ENCODE data around the gene ACOT9.
"Not testable (repeated sequence)": the region's sequence is repeated elsewhere in the genome, so short reads cannot be mapped to it uniquely, and the experiment has no call there.

The ACOT9 gene, protein sequence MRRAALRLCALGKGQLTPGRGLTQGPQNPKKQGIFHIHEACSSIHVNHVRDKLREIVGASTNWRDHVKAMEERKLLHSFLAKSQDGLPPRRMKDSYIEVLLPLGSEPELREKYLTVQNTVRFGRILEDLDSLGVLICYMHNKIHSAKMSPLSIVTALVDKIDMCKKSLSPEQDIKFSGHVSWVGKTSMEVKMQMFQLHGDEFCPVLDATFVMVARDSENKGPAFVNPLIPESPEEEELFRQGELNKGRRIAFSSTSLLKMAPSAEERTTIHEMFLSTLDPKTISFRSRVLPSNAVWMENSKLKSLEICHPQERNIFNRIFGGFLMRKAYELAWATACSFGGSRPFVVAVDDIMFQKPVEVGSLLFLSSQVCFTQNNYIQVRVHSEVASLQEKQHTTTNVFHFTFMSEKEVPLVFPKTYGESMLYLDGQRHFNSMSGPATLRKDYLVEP

DNA sequence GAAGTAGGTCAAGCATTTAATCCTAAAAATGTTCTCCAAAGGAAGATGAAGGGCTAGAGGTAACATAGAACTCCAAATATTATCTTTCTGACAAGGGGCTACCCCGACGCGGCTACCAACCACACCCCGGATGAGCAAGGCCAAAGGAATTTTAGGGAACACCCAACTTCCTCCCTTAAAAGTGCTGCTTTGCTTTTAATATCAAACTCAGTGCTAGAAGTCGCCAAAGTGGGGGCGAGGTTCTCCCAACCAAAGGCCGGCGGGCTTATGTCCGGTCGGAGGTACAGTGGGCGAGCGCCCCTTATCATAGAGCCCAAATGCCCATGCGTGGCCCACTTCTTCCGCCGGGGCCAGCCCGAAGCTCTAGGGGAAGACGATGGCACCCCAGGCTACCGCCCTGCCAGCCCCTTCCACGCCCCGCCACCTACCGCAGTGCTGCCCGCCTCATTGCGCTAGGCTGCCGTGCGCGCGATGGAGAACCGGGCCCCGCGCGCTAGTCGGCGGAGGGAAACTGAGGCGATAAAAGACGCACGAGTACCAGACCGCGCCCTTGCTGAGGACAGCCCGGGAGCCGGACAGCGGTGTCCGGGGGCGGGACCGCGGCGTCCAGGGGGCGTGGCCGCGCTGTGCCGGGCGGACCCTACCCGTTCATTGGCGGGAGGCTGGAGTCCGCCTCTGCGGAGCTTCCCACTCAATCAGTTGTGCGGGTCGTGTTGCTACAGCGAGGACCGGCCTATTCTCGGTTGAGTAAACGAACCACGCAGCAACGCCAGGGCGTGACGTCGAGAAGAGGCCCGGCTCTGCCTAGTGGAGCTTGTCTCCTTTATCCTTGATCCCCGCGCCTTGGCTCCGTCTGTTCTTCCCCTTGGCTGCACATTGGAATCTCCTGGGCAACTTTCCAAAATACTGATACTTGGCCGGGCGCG, at the start of gene ACOT9:
TSS of gene ACOT9 (minus strand) at position 580 of the 926 bp plus-strand sequence. CDS start at position 448, 132 bp downstream.
- DNase-seq, result peak; percentile 88

DNA sequence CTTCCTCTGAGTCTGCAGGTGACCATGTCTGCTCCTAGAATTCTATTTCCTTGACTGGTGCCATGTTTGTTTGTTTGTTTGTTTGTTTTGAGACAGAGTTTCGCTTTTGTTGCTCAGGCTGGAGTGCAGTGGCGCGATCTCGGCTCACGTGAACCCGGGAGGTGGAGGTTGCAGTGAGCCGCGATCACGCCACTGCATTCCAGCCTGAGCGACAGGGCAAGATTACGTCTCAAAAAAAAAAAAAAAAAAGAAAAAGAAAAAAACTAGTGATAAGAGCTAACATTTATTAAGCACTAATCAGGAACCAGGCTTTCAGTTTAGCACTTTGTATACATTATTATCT, 47.0 kb upstream of the ACOT9 start:
- DNase-seq, result no peak

DNA sequence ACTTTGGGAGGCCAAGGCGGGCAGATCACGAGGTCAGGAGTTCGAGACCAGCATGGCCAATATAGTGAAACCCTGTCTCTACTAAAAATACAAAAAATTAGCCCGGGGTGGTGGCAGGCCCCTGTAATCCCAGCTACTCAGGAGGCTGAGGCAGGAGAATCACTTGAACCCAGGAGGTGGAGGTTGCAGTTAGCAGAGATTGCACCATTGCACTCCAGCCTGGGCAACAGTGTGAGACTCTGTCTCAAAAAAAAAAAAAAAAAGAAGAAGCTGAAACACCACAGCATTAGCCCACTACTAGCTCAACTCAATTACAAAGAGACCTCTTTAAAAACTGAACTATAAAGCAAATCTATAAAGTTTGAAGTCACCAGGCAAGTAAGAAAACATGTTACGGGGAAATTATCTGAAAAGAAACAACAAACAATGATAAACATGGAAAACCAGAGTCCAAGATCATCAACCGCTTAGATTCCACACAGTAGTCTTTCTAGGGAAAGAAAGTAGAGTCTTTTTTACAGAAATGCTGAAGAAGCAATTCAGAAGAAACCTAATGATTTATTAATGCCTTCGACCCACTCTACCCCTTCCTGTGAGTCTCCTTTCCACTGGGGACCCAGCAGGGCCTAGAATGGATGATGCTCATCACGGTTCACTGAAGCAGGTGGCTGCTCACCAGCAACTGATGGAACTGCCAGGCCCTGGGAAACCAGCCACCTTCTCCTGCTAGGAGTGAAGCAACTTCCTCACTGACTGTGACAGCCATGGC, 46.5 kb upstream of the ACOT9 start:
- DNase-seq, result no peak

DNA sequence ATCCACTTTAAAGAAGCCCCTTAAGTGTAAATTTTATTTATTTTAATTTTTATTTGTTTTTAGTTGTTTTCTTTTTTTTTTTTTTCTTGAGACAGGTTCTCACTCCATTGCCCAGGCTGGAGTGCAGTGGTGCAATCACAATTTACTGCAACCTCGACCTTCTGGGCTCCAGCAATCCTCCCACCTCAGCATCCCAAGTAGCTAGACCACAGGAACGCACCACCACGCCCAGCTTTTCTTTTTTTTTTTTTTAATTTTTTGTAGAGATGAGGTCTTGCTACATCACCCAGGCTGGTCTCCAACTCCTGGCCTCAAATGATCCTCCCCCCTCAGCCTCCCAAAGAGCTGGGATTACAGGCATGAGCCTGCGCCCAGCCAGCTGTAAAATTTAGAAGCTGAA, 45.9 kb upstream of the ACOT9 start:
- DNase-seq, result no peak

DNA sequence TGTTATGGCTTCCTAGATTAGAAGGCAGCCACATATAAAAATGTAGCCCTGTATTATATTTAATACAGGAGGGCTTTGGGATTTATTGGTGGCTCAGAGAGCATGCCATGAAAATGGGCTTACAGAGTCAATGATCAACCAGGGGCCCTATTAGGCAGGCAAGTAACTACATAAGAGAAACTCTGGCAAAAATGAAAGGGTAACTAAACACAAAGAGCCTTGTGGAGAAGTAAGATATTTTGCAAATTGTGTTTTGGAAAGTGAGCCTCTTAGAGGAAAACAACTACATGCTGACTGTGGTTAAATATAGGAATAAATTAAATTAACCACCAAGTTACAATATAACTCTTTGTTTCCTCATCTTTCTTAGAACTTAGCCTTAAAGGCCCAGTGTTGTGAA, 45.4 kb upstream of the ACOT9 start:
- no peak for DNase-seq

DNA sequence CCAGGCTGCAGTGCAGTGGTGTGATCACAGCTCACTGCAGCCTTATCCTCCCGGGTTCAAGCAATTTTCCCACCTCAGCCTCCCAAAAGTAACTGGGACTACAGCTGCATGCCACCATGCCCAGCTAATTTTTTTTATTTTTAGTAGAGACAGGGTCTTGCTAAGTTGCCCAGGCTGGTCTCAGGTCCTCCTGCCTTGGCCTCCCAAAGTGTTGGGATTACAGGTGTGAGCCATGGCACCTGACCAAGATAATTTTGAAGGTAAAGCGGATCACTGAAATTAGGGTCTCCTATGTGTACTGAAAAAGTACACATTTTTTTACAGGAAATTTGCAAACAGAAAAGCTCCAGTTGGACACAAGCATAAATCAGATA, 44.7 kb upstream of the ACOT9 start:
- no peak for DNase-seq

DNA sequence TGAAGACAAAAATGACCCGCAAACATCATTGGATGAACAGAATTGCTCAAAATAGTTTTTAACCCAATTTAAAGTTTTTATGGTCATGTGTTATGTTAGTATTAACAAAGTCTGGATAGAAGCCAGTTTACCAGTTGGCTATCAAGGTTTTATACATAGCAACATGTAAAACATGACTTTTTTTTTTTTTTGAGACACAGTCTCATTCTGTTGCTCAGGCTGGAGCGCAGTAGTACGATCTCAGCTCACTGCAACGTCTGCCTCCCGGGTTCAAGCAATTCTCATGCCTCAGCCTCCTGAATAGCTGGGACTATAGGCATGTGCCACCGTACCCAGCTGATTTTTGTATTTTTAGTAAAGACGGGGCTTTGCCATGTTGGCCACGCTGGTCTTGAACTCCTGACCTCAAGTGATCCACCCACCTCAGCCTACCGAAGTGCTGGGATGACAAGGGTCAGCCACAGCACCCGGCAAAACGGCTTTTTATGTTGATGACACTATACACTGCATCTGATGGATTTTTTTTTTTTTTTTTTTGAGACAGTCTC, 43.3 kb upstream of the ACOT9 start:
- DNase-seq, result no peak

DNA sequence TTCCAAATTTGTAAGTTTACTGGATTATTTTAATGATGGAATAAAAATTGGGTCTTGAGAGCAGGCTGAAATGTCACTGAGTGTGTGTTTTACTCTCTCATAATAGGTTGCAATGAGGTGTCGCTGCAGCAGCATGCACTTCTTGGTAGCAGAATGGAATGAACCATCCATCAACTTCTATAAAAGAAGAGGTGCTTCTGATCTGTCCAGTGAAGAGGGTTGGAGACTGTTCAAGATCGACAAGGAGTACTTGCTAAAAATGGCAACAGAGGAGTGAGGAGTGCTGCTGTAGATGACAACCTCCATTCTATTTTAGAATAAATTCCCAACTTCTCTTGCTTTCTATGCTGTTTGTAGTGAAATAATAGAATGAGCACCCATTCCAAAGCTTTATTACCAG, 42.5 kb upstream of the ACOT9 start:
- no peak for DNase-seq

DNA sequence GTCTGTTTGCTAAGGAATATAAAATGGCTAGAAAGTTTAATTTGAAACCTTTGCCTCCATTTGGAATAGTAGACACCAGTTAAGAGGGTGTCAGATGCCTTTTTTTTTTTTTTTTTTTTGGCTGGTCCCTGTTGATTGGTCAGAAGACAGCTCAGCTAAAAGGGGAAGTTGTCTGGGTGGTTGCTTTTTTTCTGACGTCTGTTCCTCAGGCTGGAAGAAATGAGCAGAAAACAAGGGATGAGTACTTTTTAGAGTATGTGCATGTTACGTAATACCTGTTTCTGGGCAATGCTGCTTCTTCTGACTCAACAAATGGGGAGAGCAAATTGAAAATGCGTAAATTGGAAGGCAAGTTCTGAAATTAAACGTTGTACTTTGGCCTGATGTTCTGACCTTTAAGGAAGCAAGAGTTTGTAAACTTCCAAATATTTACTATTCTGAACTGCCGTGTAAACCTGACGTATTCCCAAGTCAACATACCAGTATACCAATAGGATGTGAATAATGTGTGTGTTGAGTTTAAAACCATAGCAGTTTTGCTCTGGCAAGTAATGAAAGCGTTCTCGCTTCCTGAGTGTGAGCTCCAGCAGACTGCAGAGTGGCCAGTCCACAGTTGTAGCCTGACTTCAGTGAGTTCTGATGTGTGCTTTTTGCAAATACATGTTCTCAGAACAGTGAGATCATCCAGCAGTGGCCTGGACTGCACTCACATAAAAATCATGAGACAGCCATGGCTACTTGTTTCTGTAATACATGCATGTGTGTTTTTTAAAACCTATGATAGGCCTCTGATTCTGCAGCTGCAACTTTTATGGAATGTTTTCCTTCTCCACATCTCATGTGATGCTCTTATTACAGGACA, 41.6 kb upstream of the ACOT9 start:
- no peak for DNase-seq

DNA sequence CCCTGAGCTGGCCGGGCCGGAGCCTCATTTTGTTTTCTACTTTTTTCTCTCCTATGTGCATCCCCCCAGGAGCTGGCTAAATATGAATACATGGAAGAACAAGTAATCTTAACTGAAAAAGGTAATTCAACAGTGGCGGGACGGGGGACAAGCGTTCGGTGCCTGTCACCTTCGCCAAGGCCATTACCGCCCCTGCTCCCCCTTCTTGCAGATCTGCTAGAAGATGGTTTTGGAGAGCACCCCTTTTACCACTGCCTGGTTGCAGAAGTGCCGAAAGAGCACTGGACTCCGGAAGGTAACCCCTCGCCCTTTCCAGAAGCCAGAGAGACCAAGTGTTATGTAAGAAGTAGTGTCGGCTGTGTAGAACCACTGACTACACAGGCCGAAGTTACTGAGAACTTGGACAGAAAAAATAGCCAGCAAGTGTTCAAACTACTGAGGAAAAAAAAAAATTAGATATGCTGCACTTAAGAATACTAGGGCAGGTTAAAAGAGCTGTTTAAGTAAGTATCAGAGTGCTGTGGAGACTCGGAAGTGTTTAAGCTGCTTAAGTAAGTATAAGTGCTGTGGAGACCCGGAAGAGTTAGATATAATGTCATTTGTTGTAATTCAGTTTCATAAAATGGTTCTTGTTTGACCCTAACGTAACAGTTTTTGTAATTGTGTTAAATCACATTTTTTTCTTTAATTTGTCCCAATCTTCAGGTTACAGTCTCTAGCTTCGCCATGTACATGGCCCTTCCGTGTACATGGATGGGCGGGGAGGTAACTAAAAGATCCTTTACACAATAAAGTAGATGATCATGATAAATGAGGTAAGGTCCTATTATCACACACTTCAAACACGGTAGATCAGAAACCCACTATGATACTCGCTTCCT, 40.8 kb upstream of the ACOT9 start:
- no peak for DNase-seq

DNA sequence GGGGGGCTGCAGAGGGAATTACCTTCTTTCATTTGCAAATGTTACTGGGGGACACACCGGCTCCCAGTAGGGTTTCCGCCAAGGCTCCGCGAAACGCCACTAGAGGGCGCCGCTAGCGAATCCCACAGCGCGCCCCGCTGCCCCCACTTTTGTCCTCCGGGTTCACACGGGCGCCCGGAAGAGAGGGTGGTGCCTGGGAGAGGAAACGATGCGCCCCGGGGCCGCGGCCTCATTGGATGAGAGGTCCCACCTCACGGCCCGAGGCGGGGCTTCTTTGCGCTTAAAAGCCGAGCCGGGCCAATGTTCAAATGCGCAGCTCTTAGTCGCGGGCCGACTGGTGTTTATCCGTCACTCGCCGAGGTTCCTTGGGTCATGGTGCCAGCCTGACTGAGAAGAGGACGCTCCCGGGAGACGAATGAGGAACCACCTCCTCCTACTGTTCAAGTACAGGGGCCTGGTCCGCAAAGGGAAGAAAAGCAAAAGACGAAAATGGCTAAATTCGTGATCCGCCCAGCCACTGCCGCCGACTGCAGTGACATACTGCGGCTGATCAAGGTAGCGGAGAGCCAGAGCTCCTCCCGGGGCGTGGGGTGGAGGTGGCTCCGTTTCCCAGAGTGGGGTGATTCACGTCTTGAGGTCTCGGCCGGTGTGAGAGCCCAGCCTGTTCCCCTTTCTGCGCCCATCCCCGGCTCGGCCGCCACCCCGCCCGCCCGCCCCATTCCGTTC, 40.0 kb upstream of the ACOT9 start, which contains the start of gene SAT1:
TSS of gene SAT1 (plus strand) at position 311 of the 726 bp plus-strand sequence. CDS start at position 490, 179 bp downstream.
- DNase-seq, result peak; percentile 93

DNA sequence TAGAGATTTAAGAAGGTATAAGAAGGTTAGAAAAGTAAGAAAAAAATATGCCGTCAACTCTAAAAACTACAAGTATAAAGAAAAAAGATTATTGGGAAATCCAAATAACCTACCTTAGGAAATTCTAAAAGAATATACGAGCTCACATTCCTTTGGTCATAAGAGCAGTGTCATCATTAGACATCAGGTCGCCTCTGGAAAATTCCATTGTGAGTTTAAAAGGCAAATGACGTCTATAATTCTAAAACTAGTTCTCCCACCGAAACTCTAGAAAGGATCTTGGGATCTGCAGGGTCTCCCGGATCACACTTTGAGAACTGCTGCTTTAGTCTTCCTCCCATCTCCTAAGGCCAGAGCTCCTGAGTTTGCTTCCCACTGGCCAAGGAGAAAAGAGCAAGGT, 39.4 kb upstream of the ACOT9 start:
- no peak for DNase-seq

DNA sequence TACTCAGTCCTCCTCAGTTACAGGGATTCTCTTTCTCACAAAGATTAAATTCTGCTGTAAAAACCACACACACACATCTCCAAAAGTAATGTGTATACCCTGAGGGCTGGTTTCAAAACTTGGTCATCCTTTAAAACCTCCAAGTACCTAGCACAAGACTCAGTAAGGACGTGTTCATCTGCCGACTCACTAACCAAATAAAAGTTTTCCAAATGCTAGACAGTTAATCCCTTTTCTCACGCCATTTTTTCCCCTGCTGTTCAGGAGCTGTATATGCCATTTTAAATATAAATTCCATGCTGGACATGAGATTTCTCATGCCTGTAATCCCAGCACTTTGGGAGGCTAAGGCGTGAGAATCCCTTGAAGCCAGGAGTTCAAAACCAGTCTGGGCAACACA, 35.9 kb upstream of the ACOT9 start:
- DNase-seq, result no peak

DNA sequence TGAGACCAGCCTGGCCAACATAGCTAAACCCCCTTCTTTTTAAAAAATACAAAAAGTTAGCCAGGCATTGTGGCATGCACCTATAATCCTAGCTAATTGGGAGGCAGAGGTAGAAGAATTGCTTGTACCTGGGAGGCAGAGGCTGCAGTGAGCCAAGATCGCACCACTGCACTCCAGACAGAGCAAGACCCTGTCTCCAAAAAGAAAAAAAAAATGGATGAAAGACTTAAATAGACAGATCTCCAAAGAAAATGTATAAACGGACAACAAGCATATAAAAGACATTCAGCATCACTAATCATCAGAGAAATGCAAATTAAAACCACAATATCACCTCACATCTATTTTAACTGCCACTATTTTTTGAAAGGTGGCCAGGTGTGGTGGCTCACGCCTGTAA, 33.3 kb upstream of the ACOT9 start:
- no peak for DNase-seq

DNA sequence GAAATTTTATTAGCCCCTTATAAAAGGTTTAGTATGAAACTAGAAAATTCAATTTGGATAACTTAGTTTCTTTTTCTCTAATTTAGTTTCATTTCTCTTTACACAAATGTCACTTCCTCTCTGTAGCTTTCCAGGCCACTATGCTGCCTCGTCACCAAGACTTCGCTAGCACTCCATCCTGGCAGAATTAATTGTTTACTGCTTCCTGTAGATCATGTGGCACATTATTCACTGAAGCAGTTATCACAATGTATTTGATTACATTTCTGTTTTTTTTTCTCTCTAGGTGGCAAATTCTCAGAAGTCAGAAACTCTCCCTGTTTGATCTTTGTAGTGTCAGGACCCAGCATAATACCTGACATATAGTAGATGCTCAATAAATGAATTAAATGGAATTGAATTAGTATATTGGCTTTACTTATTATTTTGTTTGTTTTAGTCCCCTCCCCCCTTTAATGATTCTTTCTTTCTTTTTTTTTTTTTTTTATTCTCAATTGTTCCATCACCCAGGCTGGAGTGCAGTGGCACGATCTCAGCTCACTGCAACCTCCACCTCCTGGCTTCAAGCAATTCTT, 30.6 kb upstream of the ACOT9 start:
- DNase-seq, result no peak

DNA sequence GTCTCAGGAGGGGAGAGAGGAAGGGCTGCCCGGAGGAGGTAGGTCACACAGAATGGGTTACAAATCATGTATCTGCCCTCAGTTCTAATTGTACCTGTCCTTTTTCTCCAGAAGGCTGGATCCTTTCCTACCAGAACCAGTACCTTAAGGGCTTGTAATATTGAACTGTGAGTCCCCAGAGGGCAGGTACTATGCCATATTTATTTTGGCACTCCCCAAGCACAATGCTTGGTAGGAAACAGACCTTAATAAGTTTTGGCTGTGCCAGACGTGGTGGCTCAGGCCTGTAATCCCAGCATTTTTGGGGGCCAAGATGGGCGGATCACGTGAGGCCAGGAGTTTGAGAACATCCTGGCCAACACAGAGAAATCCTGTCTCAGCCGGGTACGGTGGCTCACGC, 28.0 kb upstream of the ACOT9 start:
- not testable (repeated sequence) for DNase-seq

DNA sequence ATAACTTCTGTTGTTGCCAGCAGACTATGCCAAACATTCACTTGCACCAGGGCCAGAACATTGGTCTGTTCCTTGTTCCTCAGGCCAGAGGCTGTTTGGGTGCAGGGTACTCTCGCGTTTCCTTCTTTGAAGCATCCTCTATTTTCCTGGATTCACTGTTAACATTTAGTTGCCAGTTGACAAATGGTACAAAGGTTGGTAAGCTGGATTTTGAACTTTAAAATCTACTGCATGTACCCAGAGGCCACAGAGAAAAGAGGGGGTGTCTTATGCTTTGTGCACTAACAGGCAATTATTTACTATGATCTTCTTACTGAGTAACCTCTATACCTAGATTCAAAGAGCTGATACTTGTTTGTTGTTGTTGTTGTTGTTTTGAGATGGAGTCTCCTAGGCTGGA, 27.1 kb upstream of the ACOT9 start:
- no peak for DNase-seq

DNA sequence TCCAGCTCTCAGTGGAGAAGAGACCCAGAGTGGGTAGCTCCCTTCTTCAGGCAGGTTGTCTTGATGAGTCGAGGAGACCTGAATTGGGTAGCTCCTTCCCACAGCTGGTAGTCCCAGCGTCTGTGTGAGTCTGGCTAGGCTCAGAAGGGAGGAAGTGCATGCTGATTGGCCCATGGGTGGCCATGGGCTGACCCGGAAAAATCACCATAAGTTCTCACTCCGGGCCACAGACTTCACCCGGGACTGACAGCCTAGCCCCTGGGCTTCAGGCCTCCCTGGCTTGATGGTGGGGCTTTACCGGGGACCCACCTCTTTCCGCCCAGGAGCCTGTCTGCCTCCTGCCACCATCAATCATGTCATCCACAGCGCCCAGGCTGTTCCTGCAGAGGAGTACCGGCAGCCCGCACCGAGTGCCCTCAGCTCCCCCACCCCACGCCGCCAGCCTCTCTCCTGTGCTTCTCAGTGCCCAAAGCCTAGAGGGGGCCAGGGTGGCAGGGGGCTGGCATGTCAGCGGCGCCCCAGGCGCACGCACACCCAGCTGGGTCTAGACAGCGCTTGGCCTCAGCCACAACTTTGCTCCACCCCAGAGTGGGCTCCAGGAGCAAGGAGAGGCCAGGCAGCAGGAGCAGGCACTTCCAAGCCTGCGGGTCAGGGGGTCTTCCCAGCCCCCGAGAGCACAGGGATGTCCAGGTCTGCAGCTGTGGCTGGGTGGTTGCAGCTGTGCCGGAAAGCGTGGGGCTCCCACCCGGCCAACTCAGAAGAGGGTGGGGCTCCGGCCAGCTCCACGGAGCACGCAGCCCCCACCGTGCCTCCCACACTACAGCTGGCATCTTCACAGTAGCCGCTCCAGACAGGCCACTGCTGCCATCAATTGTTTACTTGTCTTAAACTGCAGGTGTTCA, 23.8 kb upstream of the ACOT9 start:
- DNase-seq, result no peak

DNA sequence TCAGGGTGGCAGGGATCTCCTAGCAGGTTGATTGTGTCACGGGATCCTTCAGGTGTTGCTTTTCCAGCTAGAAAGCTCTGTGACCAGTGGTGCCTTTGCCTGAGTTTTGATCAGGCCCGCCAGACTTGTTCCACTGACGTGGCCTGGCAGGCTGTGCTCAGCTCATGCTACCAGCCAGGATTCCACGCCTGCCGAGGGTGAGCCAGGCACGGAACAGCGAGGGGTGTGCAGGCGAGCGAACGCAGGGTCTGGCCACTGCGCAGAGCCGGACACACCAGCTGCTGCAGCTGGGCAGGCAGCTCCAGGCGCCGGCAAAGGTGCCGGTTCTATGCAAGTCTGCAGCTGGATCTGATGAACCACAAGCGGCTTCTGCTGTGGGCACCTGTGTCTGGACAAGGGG, 22.8 kb upstream of the ACOT9 start:
- no peak for DNase-seq

All from right forelimb (tissue), 1 donor.